Measurements from ENCODE around the gene RNF8.

DNA sequence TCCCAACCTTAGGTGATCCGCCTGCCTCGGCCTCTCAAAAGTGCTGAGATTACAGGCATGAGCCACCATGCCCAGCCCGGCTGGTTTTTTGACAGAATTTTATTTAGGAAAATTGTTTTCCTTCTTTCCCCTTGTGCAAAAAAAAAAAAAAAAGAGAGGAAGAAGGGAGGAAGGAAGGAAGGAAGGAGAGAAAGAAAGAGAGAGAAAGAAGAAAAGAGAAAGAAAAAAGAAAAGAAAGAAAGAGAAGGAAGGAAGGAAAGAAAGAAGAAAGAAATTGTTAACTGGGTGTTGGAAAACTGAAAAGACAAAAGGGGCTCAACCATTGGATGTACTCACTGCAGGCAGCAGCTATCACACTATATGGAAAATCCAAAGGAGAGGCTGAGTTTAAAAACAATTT lies 1.4 kb upstream of the RNF8 start:
- TF ChIP-seq, protein P1, sequence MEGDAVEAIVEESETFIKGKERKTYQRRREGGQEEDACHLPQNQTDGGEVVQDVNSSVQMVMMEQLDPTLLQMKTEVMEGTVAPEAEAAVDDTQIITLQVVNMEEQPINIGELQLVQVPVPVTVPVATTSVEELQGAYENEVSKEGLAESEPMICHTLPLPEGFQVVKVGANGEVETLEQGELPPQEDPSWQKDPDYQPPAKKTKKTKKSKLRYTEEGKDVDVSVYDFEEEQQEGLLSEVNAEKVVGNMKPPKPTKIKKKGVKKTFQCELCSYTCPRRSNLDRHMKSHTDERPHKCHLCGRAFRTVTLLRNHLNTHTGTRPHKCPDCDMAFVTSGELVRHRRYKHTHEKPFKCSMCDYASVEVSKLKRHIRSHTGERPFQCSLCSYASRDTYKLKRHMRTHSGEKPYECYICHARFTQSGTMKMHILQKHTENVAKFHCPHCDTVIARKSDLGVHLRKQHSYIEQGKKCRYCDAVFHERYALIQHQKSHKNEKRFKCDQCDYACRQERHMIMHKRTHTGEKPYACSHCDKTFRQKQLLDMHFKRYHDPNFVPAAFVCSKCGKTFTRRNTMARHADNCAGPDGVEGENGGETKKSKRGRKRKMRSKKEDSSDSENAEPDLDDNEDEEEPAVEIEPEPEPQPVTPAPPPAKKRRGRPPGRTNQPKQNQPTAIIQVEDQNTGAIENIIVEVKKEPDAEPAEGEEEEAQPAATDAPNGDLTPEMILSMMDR (IDR thresholded peaks at IDR 0.05 in 2 of 3, conservative IDR thresholded peaks at IDR 0.05 in 1 of 3; ENCODE audit: control insufficient read depth in 2 of 3, extremely low read depth in 1 of 3, insufficient read depth in 1 of 3, low read depth in 3 of 3, low read length in 3 of 3) = no peak
- TF ChIP-seq EP300 (IDR thresholded peaks at IDR 0.05; ENCODE audit: borderline replicate concordance in 1 of 2, control insufficient read depth in 1 of 2, low read depth in 2 of 2, low read length in 2 of 2) = no peak
- TF ChIP-seq ZSCAN29 (IDR thresholded peaks at IDR 0.05) = no peak
- TF ChIP-seq CBX5 (IDR thresholded peaks at IDR 0.05; ENCODE audit: low read depth) = no peak
- TF ChIP-seq, protein P2, sequence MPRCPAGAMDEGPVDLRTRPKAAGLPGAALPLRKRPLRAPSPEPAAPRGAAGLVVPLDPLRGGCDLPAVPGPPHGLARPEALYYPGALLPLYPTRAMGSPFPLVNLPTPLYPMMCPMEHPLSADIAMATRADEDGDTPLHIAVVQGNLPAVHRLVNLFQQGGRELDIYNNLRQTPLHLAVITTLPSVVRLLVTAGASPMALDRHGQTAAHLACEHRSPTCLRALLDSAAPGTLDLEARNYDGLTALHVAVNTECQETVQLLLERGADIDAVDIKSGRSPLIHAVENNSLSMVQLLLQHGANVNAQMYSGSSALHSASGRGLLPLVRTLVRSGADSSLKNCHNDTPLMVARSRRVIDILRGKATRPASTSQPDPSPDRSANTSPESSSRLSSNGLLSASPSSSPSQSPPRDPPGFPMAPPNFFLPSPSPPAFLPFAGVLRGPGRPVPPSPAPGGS (IDR thresholded peaks at IDR 0.05; ENCODE audit: borderline replicate concordance, insufficient read depth, low read depth, low read length, poor library complexity, severe bottlenecking) = no peak
- TF ChIP-seq SUPT20H (IDR thresholded peaks at IDR 0.05; ENCODE audit: borderline replicate concordance, control insufficient read depth, low read depth, low read length) = no peak
- TF ChIP-seq TBL1XR1 (IDR thresholded peaks at IDR 0.05; ENCODE audit: low read depth, low read length) = no peak

All from GM12878 (cell line).